IMR-90 (cell line): ENCODE measurements around the gene FOXO3. TPM values are rescaled to one million over a fixed set of nuclear protein-coding genes. Genes with fewer than 3 reads are reported as not detected.

Experiments used
- ATAC-seq: fragments of 200-7000 bp; cut with Tn5 transposase; 2 replicates; pipeline ENCODE4 v1.9.1; 2020; ENCODE audit warnings: low read depth, mild to moderate bottlenecking, moderate library complexity
- BruUV-seq: library from RNA; stranded (reverse); fragments of 400-500 nt; replicated peaks from 2 replicates; lab custom pipeline; 2021; lab: Mats Ljungman, UMichigan
- CTCF ChIA-PET: fragments of 300-600 bp; formaldehyde crosslinking; extraction: SDS; loops from one replicate; lab custom pipeline; 2021; ENCODE audit warnings: antibody characterized with exemption; lab: Yijun Ruan, JAX
- POLR2A ChIA-PET: fragments of 300-600 bp; sonication (Branson Sonifier 250); formaldehyde crosslinking; loops from one replicate; lab custom pipeline; 2022; ENCODE audit warnings: antibody characterized with exemption; ENCODE audit not compliant: unreplicated experiment; lab: Charles Lee
- DNase-seq: peaks from one replicate; pipeline ENCODE4 v3.0.0; 2013
- H2AFZ ChIP-seq: replicated peaks from 2 replicates; pipeline ENCODE3; 2013; ENCODE audit warnings: low read length, mild to moderate bottlenecking; ENCODE audit not compliant: poor library complexity
- H2AK5ac ChIP-seq: 2 replicates; pipeline ENCODE4 v1.6.1; 2013; ENCODE audit warnings: low read depth, low read length, inconsistent platforms
- H2AK9ac ChIP-seq: replicated peaks from 2 replicates; pipeline ENCODE3; 2013; ENCODE audit warnings: mild to moderate bottlenecking, low read depth, low read length, moderate library complexity; ENCODE audit not compliant: poor library complexity
- H2BK120ac ChIP-seq: 2 replicates; pipeline ENCODE4 v1.6.1; 2013; ENCODE audit warnings: low read depth, low read length, inconsistent platforms
- H2BK15ac ChIP-seq: 3 replicates; pipeline ENCODE4 v1.6.1; 2013; ENCODE audit warnings: low read depth, low read length, inconsistent platforms
- H2BK20ac ChIP-seq: 2 replicates; pipeline ENCODE4 v1.6.1; 2013; ENCODE audit warnings: low read depth, mild to moderate bottlenecking, inconsistent platforms, low read length, moderate library complexity
- H2BK5ac ChIP-seq: 2 replicates; pipeline ENCODE4 v1.6.1; 2013; ENCODE audit warnings: mild to moderate bottlenecking, low read depth, low read length, inconsistent platforms; ENCODE audit not compliant: poor library complexity, severe bottlenecking
- H3K14ac ChIP-seq: replicated peaks from 2 replicates; pipeline ENCODE4 v1.6.1; 2013; ENCODE audit warnings: low read depth, low read length, inconsistent platforms
- H3K18ac ChIP-seq: 2 replicates; pipeline ENCODE4 v1.6.1; 2013; ENCODE audit warnings: low read depth, low read length, control low read depth
- H3K23ac ChIP-seq: 2 replicates; pipeline ENCODE4 v1.6.1; 2013; ENCODE audit warnings: low read depth, low read length, inconsistent platforms
- H3K27ac ChIP-seq: 2 replicates; pipeline ENCODE4 v1.5.1; 2013; ENCODE audit warnings: mild to moderate bottlenecking, control low read depth, low read length; ENCODE audit not compliant: insufficient read depth
- H3K27me3 ChIP-seq: 2 replicates; pipeline ENCODE4 v1.6.1; 2013; ENCODE audit warnings: low read length; ENCODE audit not compliant: control insufficient read depth, insufficient read depth
- H3K36me3 ChIP-seq: 2 replicates; pipeline ENCODE4 v1.6.1; 2013; ENCODE audit warnings: low read length, mixed read lengths; ENCODE audit not compliant: control insufficient read depth, insufficient read depth
- H3K4ac ChIP-seq: 2 replicates; pipeline ENCODE4 v1.6.1; 2013; ENCODE audit warnings: low read depth, low read length, inconsistent platforms
- H3K4me1 ChIP-seq: 2 replicates; pipeline ENCODE4 v1.6.1; 2013; ENCODE audit warnings: low read length, mixed read lengths; ENCODE audit not compliant: control insufficient read depth, insufficient read depth
- H3K4me2 ChIP-seq: 2 replicates; pipeline ENCODE4 v1.6.1; 2013; ENCODE audit warnings: low read depth, mild to moderate bottlenecking, control low read depth, low read length, moderate library complexity
- H3K4me3 ChIP-seq: 2 replicates; pipeline ENCODE4 v1.5.1; 2013; ENCODE audit warnings: low read depth, mild to moderate bottlenecking, control low read depth, low read length, moderate library complexity; ENCODE audit not compliant: insufficient read depth
- H3K56ac ChIP-seq: 2 replicates; pipeline ENCODE4 v1.6.1; 2013; ENCODE audit warnings: low read length, inconsistent platforms; ENCODE audit not compliant: insufficient read depth; ENCODE audit errors: extremely low read depth
- H3K79me1 ChIP-seq, 2 experiments: 2 replicates each; pipeline ENCODE4 v1.6.1; 2013; ENCODE audit warnings: low read length in 2 of 2, inconsistent platforms in 1 of 2, low read depth in 1 of 2
- H3K9ac ChIP-seq: 2 replicates; pipeline ENCODE4 v1.6.1; 2013; ENCODE audit warnings: low read depth, low read length, control low read depth
- H3K9me1 ChIP-seq: 2 replicates; pipeline ENCODE4 v1.6.1; 2013; ENCODE audit warnings: low read length, inconsistent platforms; ENCODE audit not compliant: insufficient read depth
- H3K9me3 ChIP-seq: 2 replicates; pipeline ENCODE4 v1.6.1; 2013; ENCODE audit warnings: low read length; ENCODE audit not compliant: control insufficient read depth, insufficient read depth
- H4K20me1 ChIP-seq: 2 replicates; pipeline ENCODE4 v1.6.1; 2013; ENCODE audit warnings: low read length, inconsistent platforms; ENCODE audit not compliant: insufficient read depth
- H4K5ac ChIP-seq: 2 replicates; pipeline ENCODE4 v1.6.1; 2013; ENCODE audit warnings: mild to moderate bottlenecking, low read depth, low read length, control low read depth
- H4K8ac ChIP-seq, 2 experiments: 2 replicates each; pipeline ENCODE4 v1.6.1; 2013; ENCODE audit warnings: low read depth in 2 of 2, low read length in 2 of 2, control low read depth in 1 of 2, inconsistent platforms in 1 of 2
- H4K91ac ChIP-seq: 2 replicates; pipeline ENCODE4 v1.6.1; 2013; ENCODE audit warnings: low read depth, low read length, inconsistent platforms; ENCODE audit not compliant: insufficient read depth
- BHLHE40 ChIP-seq: fragments of 150-350 bp; IDR thresholded peaks from 2 replicates; pipeline ENCODE4 v1.6.1; 2016; ENCODE audit warnings: mild to moderate bottlenecking, low read depth, low read length
- CEBPB ChIP-seq: IDR thresholded peaks from 2 replicates; pipeline ENCODE4 v1.6.1; 2012; ENCODE audit warnings: low read depth, low read length, improper control_type of control experiment
- CTCF ChIP-seq: conservative IDR thresholded peaks from 2 replicates; pipeline ENCODE4 v1.5.1; 2012; ENCODE audit warnings: mild to moderate bottlenecking, low read depth, low read length, improper control_type of control experiment
- ELK1 ChIP-seq: fragments of 150-350 bp; IDR thresholded peaks from 2 replicates; pipeline ENCODE4 v1.6.1; 2016; ENCODE audit warnings: low read depth, mild to moderate bottlenecking, low read length, moderate library complexity, borderline replicate concordance
- FOS ChIP-seq: fragments of 150-350 bp; IDR thresholded peaks from 2 replicates; pipeline ENCODE4 v1.6.1; 2016; ENCODE audit warnings: low read depth, low read length
- MAFK ChIP-seq: IDR thresholded peaks from 2 replicates; pipeline ENCODE4 v1.6.1; 2012; ENCODE audit warnings: low read depth, low read length, improper control_type of control experiment
- MAZ ChIP-seq: IDR thresholded peaks from 2 replicates; pipeline ENCODE4 v1.6.1; 2012; ENCODE audit warnings: low read depth, mild to moderate bottlenecking, low read length, improper control_type of control experiment, moderate library complexity, borderline replicate concordance
- MXI1 ChIP-seq: IDR thresholded peaks from 2 replicates; pipeline ENCODE4 v1.6.1; 2012; ENCODE audit warnings: low read depth, mild to moderate bottlenecking, low read length, moderate library complexity, borderline replicate concordance
- NFE2L2 ChIP-seq: fragments of 150-350 bp; IDR thresholded peaks from 2 replicates; pipeline ENCODE4 v1.6.1; 2016; ENCODE audit warnings: low read depth, mild to moderate bottlenecking, low read length
- POLR2A ChIP-seq: IDR thresholded peaks from 2 replicates; pipeline ENCODE4 v1.6.1; 2012; ENCODE audit warnings: mild to moderate bottlenecking, low read depth, low read length
- RFX5 ChIP-seq: IDR thresholded peaks from 2 replicates; pipeline ENCODE4 v1.8.0; 2012; ENCODE audit warnings: low read depth, mild to moderate bottlenecking, low read length, moderate library complexity
- SMC3 ChIP-seq: fragments of 150-350 bp; IDR thresholded peaks from 2 replicates; pipeline ENCODE4 v1.6.1; 2016; ENCODE audit warnings: low read depth, mild to moderate bottlenecking, antibody characterized with exemption, low read length, moderate library complexity
- USF2 ChIP-seq: fragments of 150-350 bp; IDR thresholded peaks from 2 replicates; pipeline ENCODE4 v1.6.1; 2017; ENCODE audit warnings: mild to moderate bottlenecking, antibody characterized with exemption, low read length, low read depth
- WGBS, 2 experiments: methylation state at CpG; one replicate each; pipeline versions ENCODE4 v1.1.5 to v1.1.7; 2013; ENCODE audit warnings: missing lambda C conversion rate in 2 of 2; ENCODE audit not compliant: insufficient read length in 1 of 2; ENCODE audit errors: extremely low coverage in 2 of 2; 5-methylcytosine and 5-hydroxymethylcytosine counted together
- dilution Hi-C: fragments of 300-500 bp; cut with HindIII; formaldehyde crosslinking; loops from one replicate; pipeline ENCODE4 v1.14.3; 2018; ENCODE audit warnings: low sequenced_read_pairs; ENCODE audit not compliant: unreplicated experiment
- in situ Hi-C: fragments of 300-500 bp; cut with MboI; formaldehyde crosslinking; loops from 3 replicates; pipeline ENCODE4 v1.14.3; 2019; ENCODE audit warnings: low sequenced_read_pairs, inconsistent platforms, mixed read lengths
- intact Hi-C: fragments of 100-400 bp; cut with micrococcal nuclease; formaldehyde crosslinking; loops from 2 replicates; pipeline ENCODE4 v1.10.0; 2022
- polyA plus RNA-seq, 3 experiments: library from polyadenylated mRNA; depleted of rRNA; stranded (reverse); fragments of >200 nt; gene quantifications; 2 replicates each; pipeline ENCODE4 v1.2.3, GENCODE V29; 2012; ENCODE audit warnings: low replicate concordance in 1 of 3
- total RNA-seq: library from RNA; depleted of rRNA; stranded (reverse); fragments of >200 nt; gene quantifications from 2 replicates; pipeline ENCODE4 v1.2.3, GENCODE V29; 2012

Gene FOXO3
- total and polyA plus RNA-seq, 2 of the 4 experiments (the other 2 are of a cell fraction): 17.5 to 38.7 TPM

GRCh38 chr6:108622641-108623298 is 62.1 kb downstream of the FOXO3 start:
- Histone ChIP-seq H3K36me3 (no peaks in the 10 kb centered on the region), H3K4me2 (peak overlapping the region; percentile 47), H3K9me3 (no peaks in the 10 kb centered on the region), H3K9ac (peak overlapping the region; percentile 66), H4K5ac (no peak overlapping the region), H3K18ac (no peak overlapping the region; the same call in 1 of the 2 replicates), H2AK5ac (peak overlapping the region; percentile 78), H3K23ac (peak overlapping the region; percentile 34; the same call in 1 of the 2 replicates), H4K8ac (peak overlapping the region in 1 of 2 experiments; percentile 38; a peak in 1 of 4 replicates), H2BK15ac (0 out of 3 replicates have a peak overlapping the region, but pooled peaks have one; percentile 12), H3K4me3 (no peak overlapping the region), H4K91ac (0 out of 2 replicates have a peak overlapping the region, but pooled peaks have one; percentile 26), H3K9me1 (peaks cover 41% of the 10 kb centered on the region), H3K4ac (peak overlapping the region; percentile 71), H3K4me1 (peaks cover 30% of the 10 kb centered on the region), H3K27me3 (no peaks in the 10 kb centered on the region), H3K79me1 (peaks cover 42 to 83% of the 10 kb centered on the region in 2 experiments), H2AK9ac (no peak overlapping the region), H4K20me1 (peaks cover 85% of the 10 kb centered on the region), H2BK20ac (no peak overlapping the region), H2BK120ac (peak overlapping the region; percentile 18; the same call in 1 of the 2 replicates), H2AFZ (peak overlapping the region; percentile 46), H3K56ac (no peak overlapping the region), H3K27ac (peak overlapping the region; percentile 78), H3K14ac (peak overlapping the region; percentile 51), H2BK5ac (peak overlapping the region; percentile 72)
- intact Hi-C loops: no loop called here
- ChIA-PET CTCF (interaction anchor here (0.6 to 1.0 kb wide), 6 partner anchors 15 to 295 kb away, joined by 3 to 4 read pairs (median 3); no protein-coding TSS in a partner anchor), POLR2A (interaction anchor here (0.5 to 0.6 kb wide), 3 partner anchors 13 to 362 kb away, joined by 3 to 7 read pairs (median 4); partner anchors contain the start of gene SNX3)
- DNase-seq: peak; percentile 98
- ATAC-seq: peak; percentile 88
- BruUV-seq: no TSS peak
- dilution Hi-C loops: no loop called here
- in situ Hi-C loops: no loop called here
- 24% methylated on average over 6 of the region's 11 CpGs; no CpG with 5 or more reads in 1 of the 2 experiments for WGBS, 2 experiments
- TF ChIP-seq CEBPB: peak; percentile 90
- TF ChIP-seq RFX5: peak; percentile 52
- TF ChIP-seq FOS: peak; percentile 89
- TF ChIP-seq CTCF: 0 out of 2 replicates have a peak, but pooled peaks have one; percentile 1
- no peak for TF ChIP-seq ELK1
- TF ChIP-seq MAZ: peak; percentile 31; the same call in 1 of the 2 replicates
- no peak; the same call in 1 of the 2 replicates for TF ChIP-seq MXI1
- TF ChIP-seq SMC3: no peak
- peak; percentile 71 for TF ChIP-seq BHLHE40
- TF ChIP-seq USF2: no peak
- TF ChIP-seq NFE2L2: peak; percentile 54; the same call in 1 of the 2 replicates
- no peak; the same call in 1 of the 2 replicates for TF ChIP-seq MAFK
- peak; percentile 62; the same call in 1 of the 2 replicates for TF ChIP-seq POLR2A
